H1 (cell line): ENCODE measurements around the gene DDX19B. TPM values are rescaled to one million over a fixed set of nuclear protein-coding genes. Genes with fewer than 3 reads are reported as not detected.

Source experiments
- polyA plus RNA-seq, 7 experiments: library from polyadenylated mRNA; depleted of rRNA in 3 of 7; stranded (reverse) in 5 of 7; unstranded in 2 of 7; fragments of >200 nt in 5 of 7; fragments of 200-250 nt in 2 of 7; gene quantifications; 1 replicate in 5 of 7; 2 replicates in 1 of 7; 4 replicates in 1 of 7; pipeline versions ENCODE4 v1.2.1 to v1.2.3, GENCODE V29; 2011 to 2013; ENCODE audit warnings: missing spikeins in 2 of 7, mixed read lengths in 2 of 7
- total RNA-seq: library from RNA; stranded (reverse); fragmentation: NEBNext Ultra II Directional; extraction: Animal tissue kit (Norgen Biotek cat#: 25700); gene quantifications from 2 replicates; pipeline ENCODE4 v1.2.1, GENCODE V29; 2021
- TF ChIP-seq, protein P1 (sequence below): fragments of 300-600 bp; sonication (generic); IDR thresholded peaks from 2 replicates; pipeline ENCODE4 v1.7.1; 2012; ENCODE audit warnings: low read length, moderate library complexity, mild to moderate bottlenecking, inconsistent platforms; ENCODE audit not compliant: insufficient replicate concordance

DDX19B gene
- total and polyA plus RNA-seq, 2 of the 8 experiments (the other 6 are each of a cell fraction or from before 2014, with no cell fraction given), result 40.5 to 42.7 TPM

DNA sequence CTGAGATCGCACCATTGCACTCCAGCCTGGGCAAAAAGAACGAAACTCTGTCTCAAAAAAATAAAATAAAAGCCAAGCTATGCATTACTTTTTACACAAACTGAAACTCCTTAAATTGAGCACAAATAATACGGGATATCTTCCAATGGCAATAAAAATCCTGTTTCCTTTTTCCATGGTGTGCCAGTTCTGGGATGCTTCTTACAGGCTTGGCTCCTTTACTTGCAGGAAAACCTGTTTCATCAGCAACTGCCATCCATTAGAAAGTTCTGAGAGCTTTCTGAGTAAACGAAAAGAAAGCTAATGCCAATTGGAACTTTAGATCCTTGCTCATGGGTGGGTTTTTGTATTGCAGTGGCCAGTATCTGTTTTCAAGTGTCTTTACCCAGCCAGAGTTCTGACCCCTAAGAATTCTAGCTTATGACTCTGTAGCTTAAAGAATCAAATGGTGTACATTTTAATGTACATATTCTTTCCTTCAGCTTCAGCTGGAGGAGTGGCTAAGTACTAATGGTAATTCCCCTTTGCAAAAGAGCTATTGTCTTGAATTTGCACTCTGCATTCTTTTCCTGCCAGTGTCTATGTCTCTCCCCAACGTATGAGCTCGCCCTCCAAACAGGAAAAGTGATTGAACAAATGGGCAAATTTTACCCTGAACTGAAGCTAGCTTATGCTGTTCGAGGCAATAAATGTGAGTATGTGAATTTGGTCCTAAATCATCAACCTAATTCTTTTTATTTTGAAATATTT is 26.2 kb downstream of the DDX19B start (continued):
- TF ChIP-seq, protein P1, sequence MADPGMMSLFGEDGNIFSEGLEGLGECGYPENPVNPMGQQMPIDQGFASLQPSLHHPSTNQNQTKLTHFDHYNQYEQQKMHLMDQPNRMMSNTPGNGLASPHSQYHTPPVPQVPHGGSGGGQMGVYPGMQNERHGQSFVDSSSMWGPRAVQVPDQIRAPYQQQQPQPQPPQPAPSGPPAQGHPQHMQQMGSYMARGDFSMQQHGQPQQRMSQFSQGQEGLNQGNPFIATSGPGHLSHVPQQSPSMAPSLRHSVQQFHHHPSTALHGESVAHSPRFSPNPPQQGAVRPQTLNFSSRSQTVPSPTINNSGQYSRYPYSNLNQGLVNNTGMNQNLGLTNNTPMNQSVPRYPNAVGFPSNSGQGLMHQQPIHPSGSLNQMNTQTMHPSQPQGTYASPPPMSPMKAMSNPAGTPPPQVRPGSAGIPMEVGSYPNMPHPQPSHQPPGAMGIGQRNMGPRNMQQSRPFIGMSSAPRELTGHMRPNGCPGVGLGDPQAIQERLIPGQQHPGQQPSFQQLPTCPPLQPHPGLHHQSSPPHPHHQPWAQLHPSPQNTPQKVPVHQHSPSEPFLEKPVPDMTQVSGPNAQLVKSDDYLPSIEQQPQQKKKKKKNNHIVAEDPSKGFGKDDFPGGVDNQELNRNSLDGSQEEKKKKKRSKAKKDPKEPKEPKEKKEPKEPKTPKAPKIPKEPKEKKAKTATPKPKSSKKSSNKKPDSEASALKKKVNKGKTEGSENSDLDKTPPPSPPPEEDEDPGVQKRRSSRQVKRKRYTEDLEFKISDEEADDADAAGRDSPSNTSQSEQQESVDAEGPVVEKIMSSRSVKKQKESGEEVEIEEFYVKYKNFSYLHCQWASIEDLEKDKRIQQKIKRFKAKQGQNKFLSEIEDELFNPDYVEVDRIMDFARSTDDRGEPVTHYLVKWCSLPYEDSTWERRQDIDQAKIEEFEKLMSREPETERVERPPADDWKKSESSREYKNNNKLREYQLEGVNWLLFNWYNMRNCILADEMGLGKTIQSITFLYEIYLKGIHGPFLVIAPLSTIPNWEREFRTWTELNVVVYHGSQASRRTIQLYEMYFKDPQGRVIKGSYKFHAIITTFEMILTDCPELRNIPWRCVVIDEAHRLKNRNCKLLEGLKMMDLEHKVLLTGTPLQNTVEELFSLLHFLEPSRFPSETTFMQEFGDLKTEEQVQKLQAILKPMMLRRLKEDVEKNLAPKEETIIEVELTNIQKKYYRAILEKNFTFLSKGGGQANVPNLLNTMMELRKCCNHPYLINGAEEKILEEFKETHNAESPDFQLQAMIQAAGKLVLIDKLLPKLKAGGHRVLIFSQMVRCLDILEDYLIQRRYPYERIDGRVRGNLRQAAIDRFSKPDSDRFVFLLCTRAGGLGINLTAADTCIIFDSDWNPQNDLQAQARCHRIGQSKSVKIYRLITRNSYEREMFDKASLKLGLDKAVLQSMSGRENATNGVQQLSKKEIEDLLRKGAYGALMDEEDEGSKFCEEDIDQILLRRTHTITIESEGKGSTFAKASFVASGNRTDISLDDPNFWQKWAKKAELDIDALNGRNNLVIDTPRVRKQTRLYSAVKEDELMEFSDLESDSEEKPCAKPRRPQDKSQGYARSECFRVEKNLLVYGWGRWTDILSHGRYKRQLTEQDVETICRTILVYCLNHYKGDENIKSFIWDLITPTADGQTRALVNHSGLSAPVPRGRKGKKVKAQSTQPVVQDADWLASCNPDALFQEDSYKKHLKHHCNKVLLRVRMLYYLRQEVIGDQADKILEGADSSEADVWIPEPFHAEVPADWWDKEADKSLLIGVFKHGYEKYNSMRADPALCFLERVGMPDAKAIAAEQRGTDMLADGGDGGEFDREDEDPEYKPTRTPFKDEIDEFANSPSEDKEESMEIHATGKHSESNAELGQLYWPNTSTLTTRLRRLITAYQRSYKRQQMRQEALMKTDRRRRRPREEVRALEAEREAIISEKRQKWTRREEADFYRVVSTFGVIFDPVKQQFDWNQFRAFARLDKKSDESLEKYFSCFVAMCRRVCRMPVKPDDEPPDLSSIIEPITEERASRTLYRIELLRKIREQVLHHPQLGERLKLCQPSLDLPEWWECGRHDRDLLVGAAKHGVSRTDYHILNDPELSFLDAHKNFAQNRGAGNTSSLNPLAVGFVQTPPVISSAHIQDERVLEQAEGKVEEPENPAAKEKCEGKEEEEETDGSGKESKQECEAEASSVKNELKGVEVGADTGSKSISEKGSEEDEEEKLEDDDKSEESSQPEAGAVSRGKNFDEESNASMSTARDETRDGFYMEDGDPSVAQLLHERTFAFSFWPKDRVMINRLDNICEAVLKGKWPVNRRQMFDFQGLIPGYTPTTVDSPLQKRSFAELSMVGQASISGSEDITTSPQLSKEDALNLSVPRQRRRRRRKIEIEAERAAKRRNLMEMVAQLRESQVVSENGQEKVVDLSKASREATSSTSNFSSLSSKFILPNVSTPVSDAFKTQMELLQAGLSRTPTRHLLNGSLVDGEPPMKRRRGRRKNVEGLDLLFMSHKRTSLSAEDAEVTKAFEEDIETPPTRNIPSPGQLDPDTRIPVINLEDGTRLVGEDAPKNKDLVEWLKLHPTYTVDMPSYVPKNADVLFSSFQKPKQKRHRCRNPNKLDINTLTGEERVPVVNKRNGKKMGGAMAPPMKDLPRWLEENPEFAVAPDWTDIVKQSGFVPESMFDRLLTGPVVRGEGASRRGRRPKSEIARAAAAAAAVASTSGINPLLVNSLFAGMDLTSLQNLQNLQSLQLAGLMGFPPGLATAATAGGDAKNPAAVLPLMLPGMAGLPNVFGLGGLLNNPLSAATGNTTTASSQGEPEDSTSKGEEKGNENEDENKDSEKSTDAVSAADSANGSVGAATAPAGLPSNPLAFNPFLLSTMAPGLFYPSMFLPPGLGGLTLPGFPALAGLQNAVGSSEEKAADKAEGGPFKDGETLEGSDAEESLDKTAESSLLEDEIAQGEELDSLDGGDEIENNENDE, result no peak
